Mucosa of descending colon (tissue), 3 donors: ENCODE data around the gene LRRC8D. TPM values are rescaled to one million over a fixed set of nuclear protein-coding genes. Genes with fewer than 3 reads are reported as not detected.

Experiments
- ATAC-seq: fragments of 200-7000 bp; cut with Tn5 transposase; one replicate; pipeline ENCODE4 v1.9.1; 2020; ENCODE audit warnings: mild to moderate bottlenecking, moderate library complexity
- DNase-seq, 3 donors: peaks; one replicate each; pipeline ENCODE4 v3.0.0-alpha.2; 2020
- H3K36me3 ChIP-seq: fragments of 200-600 bp; one replicate; pipeline ENCODE4 v1.8.0; 2021; ENCODE audit warnings: low read depth, mild to moderate bottlenecking
- H3K4me1 ChIP-seq: fragments of 200-600 bp; one replicate; pipeline ENCODE4 v1.8.0; 2021; ENCODE audit warnings: low read depth, mild to moderate bottlenecking
- H3K4me3 ChIP-seq: fragments of 200-600 bp; one replicate; pipeline ENCODE4 v1.8.0; 2021; ENCODE audit warnings: mild to moderate bottlenecking
- H3K9me3 ChIP-seq: fragments of 200-600 bp; one replicate; pipeline ENCODE4 v1.8.0; 2021; ENCODE audit warnings: mild to moderate bottlenecking
- CTCF ChIP-seq: fragments of 200-600 bp; IDR thresholded peaks from one replicate; pipeline ENCODE4 v1.8.0; 2022; ENCODE audit warnings: antibody characterized with exemption, mild to moderate bottlenecking
- intact Hi-C, 2 donors: fragments of 100-400 bp; cut with DNase I in 1 of 2; cut with micrococcal nuclease in 1 of 2; formaldehyde crosslinking; loops; one replicate each; pipeline versions ENCODE4 v1.11.0 to v1.11.1; 2022; cut with DNase I, micrococcal nuclease
- total RNA-seq, 3 donors: library from RNA; stranded (reverse); fragmentation: NEBNext Ultra II Directional in 2 of 3; extraction: Animal tissue kit (Norgen Biotek cat#: 25700) in 2 of 3; gene quantifications; one replicate each; pipeline versions ENCODE4 v1.2.1 to v1.2.4, GENCODE V29; 2021 to 2023
- donor health status: DM: no; HTN: no; CAD: no; lungs with moderate emphysema.
- donor health status: DM: no; HTN: no; CAD: no.
- donor health status: DM: no; HTN: yes; CAD: no.

Gene LRRC8D
- total RNA-seq, 3 donors from 2014 or later = 22.8 to 43.3 (median 39.6) TPM

GRCh38 chr1:89826594-89826993 lies 5.8 kb downstream of the LRRC8D start:
- intact Hi-C loops = no loop called here
- Histone ChIP-seq H3K4me3 (no peak overlapping the region), H3K4me1 (peaks cover 7% of the 10 kb centered on the region), H3K9me3 (no peaks in the 10 kb centered on the region), H3K36me3 (no peaks in the 10 kb centered on the region)
- DNase-seq (no peak), ATAC-seq (no peak)
- no peak for TF ChIP-seq CTCF

- H3K36me3 ChIP-seq = no peaks in the 10 kb centered on the region
- no peak for TF ChIP-seq CTCF
- peaks cover under 1% of the 10 kb centered on the region for H3K4me1 ChIP-seq
- no peak overlapping the region for H3K4me3 ChIP-seq
- H3K9me3 ChIP-seq = no peaks in the 10 kb centered on the region
- DNase-seq (no peak), ATAC-seq (no peak)
- intact Hi-C loops = no loop called here
Measured at GRCh38 chr1:89827330-89827729, 6.5 kb downstream of the LRRC8D start.

GRCh38 chr1:89827902-89828301 lies 7.1 kb downstream of the LRRC8D start:
- no peak overlapping the region for H3K4me3 ChIP-seq
- no peak for DNase-seq
- ATAC-seq = no peak
- no peaks in the 10 kb centered on the region for H3K9me3 ChIP-seq
- no peak for TF ChIP-seq CTCF
- no peaks in the 10 kb centered on the region for H3K36me3 ChIP-seq
- H3K4me1 ChIP-seq = no peaks in the 10 kb centered on the region
- intact Hi-C loops = no loop called here

- no peaks in the 10 kb centered on the region for H3K9me3 ChIP-seq
- intact Hi-C loops = no loop called here
- ATAC-seq (no peak), DNase-seq (no peak)
- no peak overlapping the region for H3K4me3 ChIP-seq
- no peaks in the 10 kb centered on the region for H3K4me1 ChIP-seq
- H3K36me3 ChIP-seq = no peaks in the 10 kb centered on the region
- TF ChIP-seq CTCF = no peak
Measured at GRCh38 chr1:89829186-89829585, 8.4 kb downstream of the LRRC8D start.

- Histone ChIP-seq H3K36me3 (no peaks in the 10 kb centered on the region), H3K9me3 (no peaks in the 10 kb centered on the region), H3K4me1 (no peaks in the 10 kb centered on the region), H3K4me3 (no peak overlapping the region)
- TF ChIP-seq CTCF = no peak
- ATAC-seq (no peak), DNase-seq (no peak)
- intact Hi-C loops = no loop called here
Measured at GRCh38 chr1:89831462-89832120, 10.8 kb downstream of the LRRC8D start.
